ENCODE results near the gene RPS6KA1. TPM values are rescaled to one million over a fixed set of nuclear protein-coding genes. Genes with fewer than 3 reads are reported as not detected.

Gene RPS6KA1
- polyA plus RNA-seq (2011; rRNA removed) (2.5 and 3.2 TPM in 2 replicates), polyA minus RNA-seq (2011; rRNA and poly(A)+ RNA removed) (4.6 and 7.5 TPM in 2 replicates)

GRCh38 chr1:26529655-26530409, at the start of gene RPS6KA1:
Gene RPS6KA1, plus strand, starts transcription at chr1:26529761. Its CDS starts 160 bp downstream, at chr1:26529921.
- Histone ChIP-seq H3K4me3 (ENCODE audit: low read depth, low read length) (peak within 1 kb of the TSS; percentile 47), H3K27me3 (ENCODE audit: control insufficient read depth, insufficient read depth, low read length) (no peaks in the 10 kb centered on the region), H3K36me3 (ENCODE audit: control insufficient read depth, insufficient read depth, low read length) (no peaks in the 10 kb centered on the region)
- ChIA-PET POLR2A (interaction anchor here (0.7 kb wide), 1 partner anchor 185 kb away, joined by 5 read pairs; no protein-coding TSS in a partner anchor), CTCF (interaction anchor here (0.8 to 3.3 kb wide), 5 partner anchors 8 to 259 kb away, joined by 3 to 14 read pairs (median 4); no protein-coding TSS in a partner anchor)
- no peak for DNase-seq (ENCODE audit: low read depth)
- TF ChIP-seq, protein P1, sequence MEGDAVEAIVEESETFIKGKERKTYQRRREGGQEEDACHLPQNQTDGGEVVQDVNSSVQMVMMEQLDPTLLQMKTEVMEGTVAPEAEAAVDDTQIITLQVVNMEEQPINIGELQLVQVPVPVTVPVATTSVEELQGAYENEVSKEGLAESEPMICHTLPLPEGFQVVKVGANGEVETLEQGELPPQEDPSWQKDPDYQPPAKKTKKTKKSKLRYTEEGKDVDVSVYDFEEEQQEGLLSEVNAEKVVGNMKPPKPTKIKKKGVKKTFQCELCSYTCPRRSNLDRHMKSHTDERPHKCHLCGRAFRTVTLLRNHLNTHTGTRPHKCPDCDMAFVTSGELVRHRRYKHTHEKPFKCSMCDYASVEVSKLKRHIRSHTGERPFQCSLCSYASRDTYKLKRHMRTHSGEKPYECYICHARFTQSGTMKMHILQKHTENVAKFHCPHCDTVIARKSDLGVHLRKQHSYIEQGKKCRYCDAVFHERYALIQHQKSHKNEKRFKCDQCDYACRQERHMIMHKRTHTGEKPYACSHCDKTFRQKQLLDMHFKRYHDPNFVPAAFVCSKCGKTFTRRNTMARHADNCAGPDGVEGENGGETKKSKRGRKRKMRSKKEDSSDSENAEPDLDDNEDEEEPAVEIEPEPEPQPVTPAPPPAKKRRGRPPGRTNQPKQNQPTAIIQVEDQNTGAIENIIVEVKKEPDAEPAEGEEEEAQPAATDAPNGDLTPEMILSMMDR (IDR thresholded peaks at IDR 0.05; ENCODE audit: insufficient read depth, low read depth, low read length), result no peak

GRCh38 chr1:26482921-26483320, 46.6 kb upstream of the RPS6KA1 start:
- TF ChIP-seq, protein P1 (IDR thresholded peaks at IDR 0.05; ENCODE audit: insufficient read depth, low read depth, low read length), result no peak
- ChIA-PET CTCF (no interaction called here), POLR2A (interaction anchor here (1.0 kb wide), 1 partner anchor 17 kb away, joined by 3 read pairs; no protein-coding TSS in a partner anchor)
- Histone ChIP-seq H3K27me3 (ENCODE audit: control insufficient read depth, insufficient read depth, low read length) (no peaks in the 10 kb centered on the region), H3K4me3 (ENCODE audit: low read depth, low read length) (no peak overlapping the region), H3K36me3 (ENCODE audit: control insufficient read depth, insufficient read depth, low read length) (no peaks in the 10 kb centered on the region)
- no peak for DNase-seq (ENCODE audit: low read depth)

DNA sequence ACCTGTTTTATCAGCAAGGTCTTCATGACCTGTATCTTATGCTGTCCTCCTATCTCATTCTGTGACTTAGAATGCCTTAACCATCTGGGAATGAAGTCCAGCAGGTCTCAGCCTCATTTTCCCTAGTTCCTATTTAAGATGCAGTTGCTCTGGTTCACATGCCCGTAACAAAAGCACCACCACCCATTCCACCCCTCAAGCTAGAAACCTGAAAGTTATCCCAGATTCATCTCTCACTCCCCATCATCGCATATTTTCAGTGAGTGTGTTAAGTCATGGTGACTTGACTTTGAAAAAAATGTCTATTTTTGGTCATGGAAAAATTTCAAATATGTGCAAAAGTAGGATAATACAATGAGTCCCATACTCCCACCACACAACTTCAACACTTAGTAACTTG, 45.6 kb upstream of the RPS6KA1 start:
- Histone ChIP-seq H3K36me3 (ENCODE audit: control insufficient read depth, insufficient read depth, low read length) (no peaks in the 10 kb centered on the region), H3K4me3 (ENCODE audit: low read depth, low read length) (no peak overlapping the region), H3K27me3 (ENCODE audit: control insufficient read depth, insufficient read depth, low read length) (no peaks in the 10 kb centered on the region)
- ChIA-PET POLR2A (no interaction called here), CTCF (interaction anchor here (0.9 kb wide), 1 partner anchor 16 kb away, joined by 4 read pairs; no protein-coding TSS in a partner anchor)
- DNase-seq (ENCODE audit: low read depth), result no peak
- TF ChIP-seq, protein P1 (IDR thresholded peaks at IDR 0.05; ENCODE audit: insufficient read depth, low read depth, low read length), result no peak

DNA sequence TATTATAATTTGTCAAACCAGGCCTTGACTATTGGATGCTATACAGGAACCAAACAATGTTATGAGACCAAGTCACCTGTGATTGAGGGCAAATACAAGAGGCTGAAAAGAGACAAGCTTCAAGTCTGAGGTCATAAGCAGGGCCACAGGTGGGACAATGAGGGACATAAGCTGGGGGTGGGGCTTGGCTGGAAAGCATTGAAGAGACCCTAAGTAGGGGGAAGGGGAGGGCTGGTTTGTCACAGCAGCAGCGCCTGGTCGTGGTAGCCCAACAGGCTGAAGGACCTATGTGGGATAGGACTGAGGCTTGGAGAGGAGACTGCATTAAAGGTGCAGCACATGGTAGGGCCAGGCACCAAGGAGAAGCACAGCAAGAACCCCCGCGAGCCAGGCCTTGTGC, 39.4 kb upstream of the RPS6KA1 start:
- POLR2A ChIA-PET, result no interaction called here
- Histone ChIP-seq H3K27me3 (ENCODE audit: control insufficient read depth, insufficient read depth, low read length) (no peaks in the 10 kb centered on the region), H3K4me3 (ENCODE audit: low read depth, low read length) (no peak overlapping the region), H3K36me3 (ENCODE audit: control insufficient read depth, insufficient read depth, low read length) (no peaks in the 10 kb centered on the region)
- DNase-seq (ENCODE audit: low read depth), result no peak
- TF ChIP-seq, protein P1 (IDR thresholded peaks at IDR 0.05; ENCODE audit: insufficient read depth, low read depth, low read length), result no peak
- CTCF ChIA-PET, result interaction anchor here (2.4 kb wide), 1 partner anchor 10 kb away, joined by 18 read pairs; no protein-coding TSS in a partner anchor

DNA sequence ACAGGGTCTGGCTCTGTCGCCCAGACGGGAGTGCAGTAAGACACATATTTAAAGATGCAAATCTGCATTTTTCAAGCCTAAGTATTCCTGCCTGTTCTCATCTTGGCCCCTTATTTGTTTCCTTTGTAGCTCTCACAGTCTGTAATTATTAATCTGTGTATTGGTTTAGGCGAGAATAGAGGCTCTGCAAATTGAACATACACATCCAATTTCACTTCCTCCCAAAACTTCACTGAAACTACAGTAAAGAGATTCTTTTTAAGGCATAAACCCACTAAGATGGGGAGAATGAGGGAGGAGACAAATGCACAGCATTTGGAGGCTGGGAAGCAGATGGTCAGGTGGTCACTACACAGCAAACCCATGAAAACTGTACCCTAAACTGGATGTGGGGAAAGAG, 36.3 kb upstream of the RPS6KA1 start:
- H3K36me3 ChIP-seq (ENCODE audit: control insufficient read depth, insufficient read depth, low read length), result no peaks in the 10 kb centered on the region
- no peak for DNase-seq (ENCODE audit: low read depth)
- H3K4me3 ChIP-seq (ENCODE audit: low read depth, low read length), result no peak overlapping the region
- POLR2A ChIA-PET, result no interaction called here
- TF ChIP-seq, protein P1 (IDR thresholded peaks at IDR 0.05; ENCODE audit: insufficient read depth, low read depth, low read length), result no peak
- H3K27me3 ChIP-seq (ENCODE audit: control insufficient read depth, insufficient read depth, low read length), result no peaks in the 10 kb centered on the region
- CTCF ChIA-PET, result interaction anchor here (0.9 kb wide), 1 partner anchor 21 kb away, joined by 3 read pairs; the partner anchor contains the start of gene HMGN2
